Osteoblast (primary cell): ENCODE measurements around the gene SLC9C1. TPM values are rescaled to one million over a fixed set of nuclear protein-coding genes. Genes with fewer than 3 reads are reported as not detected.

Source experiments
- DNase-seq: peaks from one replicate; pipeline ENCODE4 v3.0.0; 2011; ENCODE audit warnings: low spot score, mixed read lengths; ENCODE audit not compliant: insufficient read length; ENCODE audit errors: missing footprints
- H2AFZ ChIP-seq: 2 replicates; pipeline ENCODE4 v1.6.0; 2011; ENCODE audit warnings: mild to moderate bottlenecking, low read length
- H3K27ac ChIP-seq: 2 replicates; pipeline ENCODE4 v1.5.1; 2011; ENCODE audit warnings: mild to moderate bottlenecking, low read depth, low read length, moderate library complexity
- H3K27me3 ChIP-seq: 2 replicates; pipeline ENCODE4 v1.6.0; 2012; ENCODE audit warnings: mild to moderate bottlenecking, control low read depth, inconsistent platforms, low read length, moderate library complexity; ENCODE audit not compliant: insufficient read depth
- H3K36me3 ChIP-seq: 2 replicates; pipeline ENCODE4 v1.5.1; 2011; ENCODE audit warnings: mild to moderate bottlenecking, low read length, control low read depth, moderate library complexity; ENCODE audit not compliant: insufficient read depth
- H3K4me1 ChIP-seq: 2 replicates; pipeline ENCODE4 v1.5.1; 2011; ENCODE audit warnings: mild to moderate bottlenecking, low read length, control low read depth, moderate library complexity; ENCODE audit not compliant: insufficient read depth
- H3K4me2 ChIP-seq: 2 replicates; pipeline ENCODE4 v1.6.0; 2011; ENCODE audit warnings: mild to moderate bottlenecking, low read length; ENCODE audit not compliant: insufficient read depth
- H3K4me3 ChIP-seq: fragments of 200-600 bp; sonication (generic); 3 replicates; pipeline ENCODE4 v1.5.1; 2012; ENCODE audit warnings: mild to moderate bottlenecking, low read length, inconsistent platforms; ENCODE audit not compliant: insufficient read depth
- H3K79me2 ChIP-seq: 2 replicates; pipeline ENCODE4 v1.6.0; 2012; ENCODE audit warnings: mild to moderate bottlenecking, low read length, control low read depth, inconsistent platforms; ENCODE audit not compliant: insufficient read depth
- H3K9me3 ChIP-seq: 2 replicates; pipeline ENCODE4 v1.5.1; 2011; ENCODE audit warnings: low read depth, low read length, control low read depth
- H4K20me1 ChIP-seq: 2 replicates; pipeline ENCODE4 v1.6.0; 2012; ENCODE audit warnings: mild to moderate bottlenecking, low read length, control low read depth; ENCODE audit not compliant: insufficient read depth
- total RNA-seq: library from RNA; depleted of rRNA; stranded (reverse); fragments of >200 nt; gene quantifications from 2 replicates; pipeline ENCODE4 v1.2.3, GENCODE V29; 2012
- TF ChIP-seq, protein P1 (sequence below): IDR thresholded peaks from 2 replicates; pipeline ENCODE4 v1.5.1; 2011; ENCODE audit warnings: mild to moderate bottlenecking, low read depth, low read length, moderate library complexity; ENCODE audit errors: extremely low read depth

SLC9C1 gene
- total RNA-seq, 1 donor, result not detected

DNA sequence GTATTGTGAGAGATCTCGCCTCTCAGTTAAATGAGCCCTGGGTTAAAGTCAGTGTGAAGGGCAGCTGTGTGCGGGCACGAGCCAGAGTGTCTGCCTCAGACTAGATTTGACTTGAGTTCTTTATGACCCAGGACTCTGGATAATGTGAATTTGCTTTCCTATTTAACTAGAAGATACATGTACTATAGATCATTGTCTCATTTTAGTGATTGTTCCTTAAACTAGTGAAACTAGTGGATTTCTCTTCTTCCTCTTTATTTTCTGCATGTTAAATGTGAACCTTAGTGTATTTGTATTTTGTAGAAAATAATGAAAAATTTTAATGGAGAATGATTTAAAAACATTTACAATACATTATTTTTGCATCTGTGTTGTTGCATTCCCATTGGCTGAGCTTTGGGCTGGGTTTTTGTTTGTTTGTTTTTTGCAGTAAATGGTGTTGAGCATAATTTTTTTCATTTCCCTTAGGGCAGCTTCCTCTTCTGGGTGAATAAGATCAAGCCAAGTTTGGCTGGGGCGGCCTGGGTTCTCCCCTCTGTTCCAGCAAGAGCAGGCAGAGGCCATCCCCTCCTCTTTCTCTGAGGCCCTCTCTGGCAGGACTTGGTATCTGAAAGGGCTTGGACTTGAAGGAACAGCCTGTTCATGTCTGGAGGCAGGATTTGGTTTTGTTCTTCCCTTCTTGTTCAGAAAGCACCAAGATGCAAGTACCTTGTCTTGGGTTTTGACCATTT, 176.0 kb downstream of the SLC9C1 start:
- Histone ChIP-seq H2AFZ (no peak overlapping the region), H3K9me3 (no peaks in the 10 kb centered on the region), H3K4me2 (no peak overlapping the region), H3K36me3 (peaks cover 2% of the 10 kb centered on the region), H3K27ac (no peak overlapping the region), H3K79me2 (no peaks in the 10 kb centered on the region), H3K4me3 (no peak overlapping the region), H3K27me3 (no peaks in the 10 kb centered on the region), H3K4me1 (no peaks in the 10 kb centered on the region), H4K20me1 (no peaks in the 10 kb centered on the region)
- TF ChIP-seq, protein P1, sequence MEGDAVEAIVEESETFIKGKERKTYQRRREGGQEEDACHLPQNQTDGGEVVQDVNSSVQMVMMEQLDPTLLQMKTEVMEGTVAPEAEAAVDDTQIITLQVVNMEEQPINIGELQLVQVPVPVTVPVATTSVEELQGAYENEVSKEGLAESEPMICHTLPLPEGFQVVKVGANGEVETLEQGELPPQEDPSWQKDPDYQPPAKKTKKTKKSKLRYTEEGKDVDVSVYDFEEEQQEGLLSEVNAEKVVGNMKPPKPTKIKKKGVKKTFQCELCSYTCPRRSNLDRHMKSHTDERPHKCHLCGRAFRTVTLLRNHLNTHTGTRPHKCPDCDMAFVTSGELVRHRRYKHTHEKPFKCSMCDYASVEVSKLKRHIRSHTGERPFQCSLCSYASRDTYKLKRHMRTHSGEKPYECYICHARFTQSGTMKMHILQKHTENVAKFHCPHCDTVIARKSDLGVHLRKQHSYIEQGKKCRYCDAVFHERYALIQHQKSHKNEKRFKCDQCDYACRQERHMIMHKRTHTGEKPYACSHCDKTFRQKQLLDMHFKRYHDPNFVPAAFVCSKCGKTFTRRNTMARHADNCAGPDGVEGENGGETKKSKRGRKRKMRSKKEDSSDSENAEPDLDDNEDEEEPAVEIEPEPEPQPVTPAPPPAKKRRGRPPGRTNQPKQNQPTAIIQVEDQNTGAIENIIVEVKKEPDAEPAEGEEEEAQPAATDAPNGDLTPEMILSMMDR, result no peak
- DNase-seq, result no peak

- Histone ChIP-seq H3K4me1 (no peaks in the 10 kb centered on the region), H3K27me3 (no peaks in the 10 kb centered on the region), H3K9me3 (no peaks in the 10 kb centered on the region), H3K36me3 (peaks cover 3% of the 10 kb centered on the region), H3K27ac (no peak overlapping the region), H3K4me2 (no peak overlapping the region), H2AFZ (no peak overlapping the region), H3K79me2 (no peaks in the 10 kb centered on the region), H4K20me1 (no peaks in the 10 kb centered on the region), H3K4me3 (no peak overlapping the region)
- TF ChIP-seq, protein P1, result no peak
- no peak for DNase-seq
These were observed 176.6 kb downstream of the SLC9C1 start for GRCh38 chr3:112117415-112117814.

- TF ChIP-seq, protein P1, result no peak
- H3K27ac ChIP-seq, result no peak overlapping the region
These were observed 177.2 kb downstream of the SLC9C1 start for GRCh38 chr3:112116748-112117186.

DNA sequence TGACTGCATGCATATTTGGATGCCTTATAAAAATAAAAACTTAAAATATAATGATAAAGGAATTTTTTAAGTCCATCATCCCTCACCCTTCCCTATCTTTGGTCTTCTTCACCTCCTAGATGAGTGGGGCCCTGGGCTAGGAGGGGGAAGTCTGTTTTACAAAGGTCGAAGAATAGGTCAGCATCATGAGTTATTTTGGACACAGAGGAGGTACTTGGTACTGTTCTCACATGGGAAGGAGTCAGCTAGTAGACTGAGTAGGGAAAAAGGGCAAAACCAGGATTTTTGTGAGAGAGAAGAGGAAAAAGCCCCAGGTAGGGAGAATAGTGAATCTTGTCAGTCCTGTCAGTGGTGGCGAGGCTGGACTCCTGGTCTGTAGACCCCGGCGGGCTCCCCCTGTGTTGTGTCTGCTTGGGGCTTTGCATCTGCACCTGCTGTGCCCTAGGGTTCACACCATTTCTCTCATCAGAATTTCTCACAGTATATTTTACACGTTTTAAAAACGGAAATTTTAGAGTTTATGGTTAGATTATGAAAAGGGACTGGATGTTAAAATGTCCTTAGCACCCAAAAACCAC, 178.1 kb downstream of the SLC9C1 start:
- Histone ChIP-seq H3K4me2 (no peak overlapping the region), H3K4me3 (no peak overlapping the region), H3K27ac (no peak overlapping the region), H3K27me3 (no peaks in the 10 kb centered on the region), H2AFZ (no peak overlapping the region), H3K9me3 (no peaks in the 10 kb centered on the region), H3K4me1 (no peaks in the 10 kb centered on the region), H4K20me1 (no peaks in the 10 kb centered on the region), H3K36me3 (peaks cover 3% of the 10 kb centered on the region), H3K79me2 (no peaks in the 10 kb centered on the region)
- DNase-seq, result no peak
- TF ChIP-seq, protein P1, result no peak

More at GRCh38 chr3:112116748-112117186, 177.2 kb downstream of the SLC9C1 start:
- H2AFZ ChIP-seq, result no peak overlapping the region
- H3K36me3 ChIP-seq, result peaks cover 3% of the 10 kb centered on the region
- no peaks in the 10 kb centered on the region for H4K20me1 ChIP-seq
- no peak overlapping the region for H3K4me3 ChIP-seq
- no peaks in the 10 kb centered on the region for H3K4me1 ChIP-seq
- no peak overlapping the region for H3K4me2 ChIP-seq
- H3K9me3 ChIP-seq, result no peaks in the 10 kb centered on the region
- no peak for DNase-seq
- no peaks in the 10 kb centered on the region for H3K27me3 ChIP-seq
- no peaks in the 10 kb centered on the region for H3K79me2 ChIP-seq
